HFFc6 (cell line): ENCODE data around the gene CEP290. TPM values are rescaled to one million over a fixed set of nuclear protein-coding genes. Genes with fewer than 3 reads are reported as not detected.

Source experiments
- DNase-seq: peaks from one replicate; pipeline ENCODE4 v3.0.0-alpha.2; 2018
- H3K27ac Mint-ChIP-seq: 2 replicates; pipeline ENCODE4 v1.8.0; 2020; ENCODE audit warnings: mild to moderate bottlenecking, mixed read lengths
- H3K27me3 Mint-ChIP-seq: 2 replicates; pipeline ENCODE4 v1.8.0; 2021; ENCODE audit warnings: mild to moderate bottlenecking, moderate library complexity, mixed read lengths; ENCODE audit not compliant: insufficient read depth
- H3K36me3 Mint-ChIP-seq: 2 replicates; pipeline ENCODE4 v1.8.0; 2021; ENCODE audit warnings: low read depth, mixed read lengths
- H3K4me1 Mint-ChIP-seq: 2 replicates; pipeline ENCODE4 v1.8.0; 2020; ENCODE audit warnings: low read depth, mixed read lengths
- H3K4me3 Mint-ChIP-seq: 2 replicates; pipeline ENCODE4 v1.8.0; 2020; ENCODE audit warnings: mild to moderate bottlenecking, moderate library complexity, mixed read lengths
- H3K9me3 Mint-ChIP-seq: 2 replicates; pipeline ENCODE4 v1.8.0; 2020; ENCODE audit warnings: mild to moderate bottlenecking, mixed read lengths
- total RNA-seq, 6 experiments: library from RNA; stranded (reverse); fragmentation: NEBNext Ultra II Directional; extraction: Animal tissue kit (Norgen Biotek cat#: 25700); gene quantifications; 2 replicates in 1 of 6; 3 replicates in 5 of 6; pipeline ENCODE4 v1.2.3, GENCODE V29; 2021
- TF ChIP-seq, protein P1 (sequence below): fragments of 200-600 bp; sonication (generic); IDR thresholded peaks from 2 replicates; pipeline ENCODE4 v1.5.0; 2021; ENCODE audit warnings: antibody characterized with exemption, mild to moderate bottlenecking

The CEP290 gene
- total RNA-seq, 6 experiments from 2014 or later: 10.2 to 13.4 (median 11.7) TPM

DNA sequence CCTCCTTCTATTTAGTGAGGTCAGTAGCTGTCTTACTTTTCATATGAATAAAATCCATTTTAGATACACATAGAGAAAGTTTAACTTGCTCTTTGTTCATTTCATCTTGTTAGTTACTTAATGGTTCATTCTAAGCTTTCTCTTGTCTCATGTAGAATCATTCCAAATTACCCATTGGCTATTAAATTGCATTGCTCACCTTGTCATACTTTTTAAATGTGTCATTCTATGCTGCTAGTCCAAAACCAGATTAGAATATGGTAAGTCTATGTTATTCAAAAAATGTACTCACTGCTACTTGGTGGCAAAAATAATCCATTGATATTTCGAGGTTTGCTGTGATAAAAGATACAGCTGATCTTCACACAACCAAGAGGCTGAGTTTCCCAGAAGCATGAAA lies 115.7 kb downstream of the CEP290 start:
- TF ChIP-seq, protein P1, sequence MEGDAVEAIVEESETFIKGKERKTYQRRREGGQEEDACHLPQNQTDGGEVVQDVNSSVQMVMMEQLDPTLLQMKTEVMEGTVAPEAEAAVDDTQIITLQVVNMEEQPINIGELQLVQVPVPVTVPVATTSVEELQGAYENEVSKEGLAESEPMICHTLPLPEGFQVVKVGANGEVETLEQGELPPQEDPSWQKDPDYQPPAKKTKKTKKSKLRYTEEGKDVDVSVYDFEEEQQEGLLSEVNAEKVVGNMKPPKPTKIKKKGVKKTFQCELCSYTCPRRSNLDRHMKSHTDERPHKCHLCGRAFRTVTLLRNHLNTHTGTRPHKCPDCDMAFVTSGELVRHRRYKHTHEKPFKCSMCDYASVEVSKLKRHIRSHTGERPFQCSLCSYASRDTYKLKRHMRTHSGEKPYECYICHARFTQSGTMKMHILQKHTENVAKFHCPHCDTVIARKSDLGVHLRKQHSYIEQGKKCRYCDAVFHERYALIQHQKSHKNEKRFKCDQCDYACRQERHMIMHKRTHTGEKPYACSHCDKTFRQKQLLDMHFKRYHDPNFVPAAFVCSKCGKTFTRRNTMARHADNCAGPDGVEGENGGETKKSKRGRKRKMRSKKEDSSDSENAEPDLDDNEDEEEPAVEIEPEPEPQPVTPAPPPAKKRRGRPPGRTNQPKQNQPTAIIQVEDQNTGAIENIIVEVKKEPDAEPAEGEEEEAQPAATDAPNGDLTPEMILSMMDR: no peak
- H3K36me3 Mint-ChIP-seq: no peaks in the 10 kb centered on the region
- no peaks in the 10 kb centered on the region for H3K4me1 Mint-ChIP-seq
- no peak overlapping the region for H3K27ac Mint-ChIP-seq
- H3K4me3 Mint-ChIP-seq: no peak overlapping the region
- H3K27me3 Mint-ChIP-seq: peaks cover 7% of the 10 kb centered on the region
- no peaks in the 10 kb centered on the region for H3K9me3 Mint-ChIP-seq
- DNase-seq: no peak

- no peak overlapping the region for H3K4me3 Mint-ChIP-seq
- no peak overlapping the region for H3K27ac Mint-ChIP-seq
Measured at GRCh38 chr12:88017964-88018363, 123.9 kb downstream of the CEP290 start.

DNA sequence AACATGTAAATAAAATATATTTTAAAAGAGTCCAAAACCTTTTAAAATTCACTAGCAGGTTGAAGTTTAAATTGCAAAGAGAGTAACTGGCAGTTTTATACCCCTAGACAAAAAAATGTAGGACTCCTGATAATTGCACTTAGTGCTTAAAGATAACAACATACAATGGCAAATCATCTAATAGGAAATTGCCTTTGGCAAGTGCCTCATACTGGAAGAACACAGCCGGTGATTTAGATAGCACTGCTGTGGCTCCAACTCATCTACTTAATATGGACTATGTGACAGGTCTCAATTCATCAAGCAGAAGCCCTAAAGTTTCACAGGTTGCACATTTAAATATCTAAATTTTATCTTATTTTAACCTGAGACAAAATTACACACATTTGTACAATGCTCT lies 126.1 kb downstream of the CEP290 start:
- TF ChIP-seq, protein P1: no peak
- H3K36me3 Mint-ChIP-seq: no peaks in the 10 kb centered on the region
- no peaks in the 10 kb centered on the region for H3K4me1 Mint-ChIP-seq
- peaks cover 8% of the 10 kb centered on the region for H3K9me3 Mint-ChIP-seq
- no peak overlapping the region for H3K27ac Mint-ChIP-seq
- H3K4me3 Mint-ChIP-seq: no peak overlapping the region
- no peak for DNase-seq
- no peaks in the 10 kb centered on the region; the same call in none of the 2 replicates for H3K27me3 Mint-ChIP-seq

More at GRCh38 chr12:88017964-88018363, 123.9 kb downstream of the CEP290 start:
- no peak for DNase-seq
- Mint-ChIP-seq H3K36me3 (no peaks in the 10 kb centered on the region), H3K9me3 (peaks cover 8% of the 10 kb centered on the region), H3K27me3 (no peaks in the 10 kb centered on the region; the same call in none of the 2 replicates), H3K4me1 (no peaks in the 10 kb centered on the region)
- TF ChIP-seq, protein P1: no peak

DNA sequence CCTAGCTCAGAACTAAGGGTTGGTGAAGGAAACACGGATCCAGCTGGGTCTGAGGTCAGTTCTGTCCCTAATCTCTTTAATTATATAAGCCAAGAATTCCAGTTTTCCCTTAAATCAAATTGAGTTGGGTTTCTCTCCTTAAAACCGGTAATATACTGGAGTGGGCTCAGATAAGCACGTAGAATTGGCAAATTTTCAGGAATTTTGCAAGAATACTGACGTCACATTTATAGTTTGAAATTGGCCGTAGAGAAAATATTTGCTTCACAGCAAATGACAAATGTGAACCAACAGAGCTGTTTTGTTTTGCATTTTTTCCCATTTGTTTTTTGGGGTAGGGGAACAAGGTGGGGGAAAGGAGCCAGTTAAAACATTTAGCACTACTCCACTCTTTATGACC lies 130.1 kb downstream of the CEP290 start:
- no peak for DNase-seq
- Mint-ChIP-seq H3K4me1 (no peaks in the 10 kb centered on the region), H3K36me3 (no peaks in the 10 kb centered on the region), H3K27me3 (no peaks in the 10 kb centered on the region; the same call in none of the 2 replicates), H3K27ac (no peak overlapping the region), H3K4me3 (no peak overlapping the region), H3K9me3 (no peaks in the 10 kb centered on the region)
- TF ChIP-seq, protein P1: no peak

- DNase-seq: no peak
- Mint-ChIP-seq H3K36me3 (no peaks in the 10 kb centered on the region), H3K4me3 (no peak overlapping the region), H3K4me1 (no peaks in the 10 kb centered on the region), H3K9me3 (no peaks in the 10 kb centered on the region), H3K27me3 (no peaks in the 10 kb centered on the region), H3K27ac (no peak overlapping the region)
- TF ChIP-seq, protein P1: no peak
Measured at GRCh38 chr12:88006351-88006750, 135.5 kb downstream of the CEP290 start.

GRCh38 chr12:88001327-88001726 lies 140.6 kb downstream of the CEP290 start:
- DNase-seq: no peak
- Mint-ChIP-seq H3K4me1 (no peaks in the 10 kb centered on the region), H3K9me3 (no peaks in the 10 kb centered on the region), H3K27me3 (no peaks in the 10 kb centered on the region; the same call in 1 of the 2 replicates), H3K27ac (no peak overlapping the region), H3K36me3 (no peaks in the 10 kb centered on the region), H3K4me3 (no peak overlapping the region)
- TF ChIP-seq, protein P1: no peak
